ENCODE data around the gene ADARB2. TPM values are rescaled to one million over a fixed set of nuclear protein-coding genes. Genes with fewer than 3 reads are reported as not detected.

The ADARB2 gene
- total RNA-seq, 1 donor from 2014 or later, result 0.11 TPM

DNA sequence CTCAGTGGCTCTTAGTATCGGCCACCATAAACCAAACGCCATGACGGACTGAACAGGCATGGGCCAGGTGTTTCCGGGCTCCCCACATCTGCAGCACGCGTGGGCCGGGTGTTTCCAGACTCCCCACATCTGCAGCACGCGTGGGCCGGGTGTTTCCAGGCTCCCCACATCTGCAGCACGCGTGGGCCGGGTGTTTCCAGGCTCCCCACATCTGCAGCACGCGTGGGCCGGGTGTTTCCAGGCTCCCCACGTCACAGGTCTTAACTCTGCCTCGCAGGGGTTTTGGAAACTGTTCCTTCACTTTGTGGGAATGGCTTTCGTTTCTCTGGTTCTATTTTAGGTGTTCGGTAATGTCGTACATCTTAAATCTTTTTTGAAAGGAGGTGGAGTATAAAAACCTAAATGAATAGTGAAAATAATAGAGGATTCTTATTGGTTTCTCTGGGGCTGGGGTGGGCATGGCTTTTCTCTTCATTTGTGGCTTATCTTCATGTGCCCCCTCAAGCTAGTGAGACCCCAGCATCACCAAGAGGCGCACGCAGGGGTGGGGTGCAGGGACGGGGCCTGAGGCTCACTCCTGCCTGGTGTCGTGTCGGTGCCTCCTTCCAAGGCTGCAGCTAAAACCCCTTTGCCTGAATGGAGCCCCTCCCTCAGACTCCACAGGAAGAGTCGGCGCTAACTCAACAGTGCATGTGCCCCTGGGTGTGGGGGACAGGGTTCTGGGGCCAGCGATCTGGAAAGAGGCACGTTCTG is 554.9 kb downstream of the ADARB2 start:
- H3K9me3 ChIP-seq (replicated peaks), result no peaks in the 10 kb centered on the region
- DNase-seq, result no peak
- H3K27me3 ChIP-seq (ENCODE audit: low read depth), result peaks cover 75% of the 10 kb centered on the region
- no peak overlapping the region for H3K4me3 ChIP-seq
- no peak overlapping the region for H3K27ac ChIP-seq (replicated peaks)
- intact Hi-C loops (cut with micrococcal nuclease), result no loop called here
- H3K4me1 ChIP-seq, result no peaks in the 10 kb centered on the region
- H3K36me3 ChIP-seq, result no peaks in the 10 kb centered on the region
- TF ChIP-seq, protein P1, sequence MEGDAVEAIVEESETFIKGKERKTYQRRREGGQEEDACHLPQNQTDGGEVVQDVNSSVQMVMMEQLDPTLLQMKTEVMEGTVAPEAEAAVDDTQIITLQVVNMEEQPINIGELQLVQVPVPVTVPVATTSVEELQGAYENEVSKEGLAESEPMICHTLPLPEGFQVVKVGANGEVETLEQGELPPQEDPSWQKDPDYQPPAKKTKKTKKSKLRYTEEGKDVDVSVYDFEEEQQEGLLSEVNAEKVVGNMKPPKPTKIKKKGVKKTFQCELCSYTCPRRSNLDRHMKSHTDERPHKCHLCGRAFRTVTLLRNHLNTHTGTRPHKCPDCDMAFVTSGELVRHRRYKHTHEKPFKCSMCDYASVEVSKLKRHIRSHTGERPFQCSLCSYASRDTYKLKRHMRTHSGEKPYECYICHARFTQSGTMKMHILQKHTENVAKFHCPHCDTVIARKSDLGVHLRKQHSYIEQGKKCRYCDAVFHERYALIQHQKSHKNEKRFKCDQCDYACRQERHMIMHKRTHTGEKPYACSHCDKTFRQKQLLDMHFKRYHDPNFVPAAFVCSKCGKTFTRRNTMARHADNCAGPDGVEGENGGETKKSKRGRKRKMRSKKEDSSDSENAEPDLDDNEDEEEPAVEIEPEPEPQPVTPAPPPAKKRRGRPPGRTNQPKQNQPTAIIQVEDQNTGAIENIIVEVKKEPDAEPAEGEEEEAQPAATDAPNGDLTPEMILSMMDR (IDR thresholded peaks at IDR 0.05; ENCODE audit: borderline replicate concordance), result no peak

DNA sequence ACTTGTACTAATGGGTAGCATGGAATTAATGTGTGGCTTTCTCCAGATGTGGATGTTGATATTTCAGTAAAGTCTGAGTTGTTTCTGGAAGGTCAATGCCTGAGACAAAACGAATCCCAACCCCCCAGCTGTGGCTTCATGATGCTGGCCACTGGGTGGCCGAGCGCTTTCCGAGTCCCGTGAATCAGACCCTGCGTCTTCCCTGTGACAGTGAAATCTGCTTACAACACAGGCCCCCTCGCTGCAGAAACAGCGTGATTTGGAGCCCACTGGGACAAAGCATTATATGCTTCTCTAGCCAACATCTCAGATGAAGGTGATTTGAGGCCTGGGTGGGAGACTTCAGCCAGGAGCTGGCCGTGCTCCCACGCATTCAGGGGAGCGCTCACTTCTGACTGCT is 556.5 kb downstream of the ADARB2 start:
- no peak for DNase-seq
- Histone ChIP-seq H3K36me3 (no peaks in the 10 kb centered on the region), H3K4me3 (no peak overlapping the region), H3K4me1 (no peaks in the 10 kb centered on the region), H3K27ac (replicated peaks) (no peak overlapping the region), H3K9me3 (replicated peaks) (no peaks in the 10 kb centered on the region), H3K27me3 (ENCODE audit: low read depth) (peaks cover 59% of the 10 kb centered on the region)
- TF ChIP-seq, protein P1 (IDR thresholded peaks at IDR 0.05; ENCODE audit: borderline replicate concordance), result no peak
- intact Hi-C loops (cut with micrococcal nuclease), result no loop called here

DNA sequence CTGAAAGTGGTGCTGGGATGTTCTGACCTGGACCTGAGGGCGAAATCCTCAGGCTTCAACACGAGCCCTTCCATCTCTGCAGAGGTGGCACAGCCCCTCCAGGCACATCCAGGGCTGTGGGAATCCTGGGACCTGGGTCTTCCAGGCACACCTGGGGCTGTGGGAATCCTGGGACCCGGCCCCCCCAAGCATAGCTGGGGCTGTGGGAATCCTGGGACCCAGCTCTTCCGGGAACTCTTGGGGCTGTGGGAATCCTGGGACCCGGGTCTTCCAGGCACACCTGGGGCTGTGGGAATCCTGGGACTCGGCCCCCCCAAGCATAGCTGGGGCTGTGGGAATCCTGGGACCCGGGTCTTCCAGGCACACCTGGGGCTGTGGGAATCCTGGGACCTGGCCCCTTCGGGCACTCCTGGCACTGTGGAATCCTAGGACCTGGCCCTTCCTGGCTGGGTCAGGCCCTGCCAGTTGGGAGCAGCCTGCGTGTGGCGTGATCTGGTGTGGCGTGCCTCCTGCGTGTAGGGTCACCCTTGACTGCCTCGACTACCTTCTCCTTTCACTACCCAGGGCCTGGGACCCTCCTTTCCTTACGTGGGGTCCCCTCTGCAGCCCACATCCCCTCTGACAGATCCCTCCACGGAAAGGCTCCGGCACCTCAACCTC is 557.1 kb downstream of the ADARB2 start:
- TF ChIP-seq, protein P1 (IDR thresholded peaks at IDR 0.05; ENCODE audit: borderline replicate concordance), result no peak
- Histone ChIP-seq H3K36me3 (no peaks in the 10 kb centered on the region), H3K4me1 (no peaks in the 10 kb centered on the region), H3K27me3 (ENCODE audit: low read depth) (peaks cover 53% of the 10 kb centered on the region), H3K27ac (replicated peaks) (no peak overlapping the region), H3K4me3 (no peak overlapping the region), H3K9me3 (replicated peaks) (no peaks in the 10 kb centered on the region)
- intact Hi-C loops (cut with micrococcal nuclease), result no loop called here
- no peak for DNase-seq

DNA sequence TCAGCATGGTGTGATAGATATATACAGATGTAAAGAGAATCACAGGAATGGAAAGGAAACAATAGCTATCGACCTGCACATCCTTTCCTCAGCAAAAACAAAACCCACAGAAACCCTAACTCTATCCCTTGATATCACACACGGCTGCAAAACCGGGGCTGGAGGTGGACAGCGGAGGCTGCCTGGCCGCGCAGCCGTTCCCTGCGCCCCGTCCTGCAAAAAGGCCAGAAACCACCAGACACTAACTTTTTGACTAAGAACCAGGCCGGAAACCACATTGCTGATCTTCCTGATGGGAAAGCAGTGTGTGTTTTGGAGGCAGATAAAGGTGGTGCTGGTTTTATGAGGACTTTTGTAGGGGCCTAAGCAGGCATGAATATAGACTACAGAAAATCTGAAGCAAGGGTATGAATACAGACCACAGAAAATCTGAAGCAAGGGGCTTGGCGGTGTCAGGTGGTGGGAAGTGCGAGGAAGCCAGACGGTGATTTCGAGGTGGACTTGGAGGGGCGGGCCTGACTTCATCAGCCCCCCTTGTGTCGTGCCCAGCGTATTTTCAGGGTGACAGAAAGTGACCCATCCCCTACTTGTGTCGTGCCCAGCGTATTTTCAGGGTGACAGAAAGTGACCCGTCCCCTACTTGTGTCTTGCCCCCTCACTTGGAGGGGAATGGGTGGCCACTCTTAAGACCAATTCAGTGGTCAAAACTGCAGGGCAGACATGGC is 557.8 kb downstream of the ADARB2 start:
- Histone ChIP-seq H3K9me3 (replicated peaks) (no peaks in the 10 kb centered on the region), H3K36me3 (no peaks in the 10 kb centered on the region), H3K4me3 (no peak overlapping the region), H3K27me3 (ENCODE audit: low read depth) (peaks cover 46% of the 10 kb centered on the region), H3K4me1 (no peaks in the 10 kb centered on the region), H3K27ac (replicated peaks) (no peak overlapping the region)
- TF ChIP-seq, protein P1 (IDR thresholded peaks at IDR 0.05; ENCODE audit: borderline replicate concordance), result no peak
- intact Hi-C loops (cut with micrococcal nuclease), result no loop called here
- DNase-seq, result no peak

DNA sequence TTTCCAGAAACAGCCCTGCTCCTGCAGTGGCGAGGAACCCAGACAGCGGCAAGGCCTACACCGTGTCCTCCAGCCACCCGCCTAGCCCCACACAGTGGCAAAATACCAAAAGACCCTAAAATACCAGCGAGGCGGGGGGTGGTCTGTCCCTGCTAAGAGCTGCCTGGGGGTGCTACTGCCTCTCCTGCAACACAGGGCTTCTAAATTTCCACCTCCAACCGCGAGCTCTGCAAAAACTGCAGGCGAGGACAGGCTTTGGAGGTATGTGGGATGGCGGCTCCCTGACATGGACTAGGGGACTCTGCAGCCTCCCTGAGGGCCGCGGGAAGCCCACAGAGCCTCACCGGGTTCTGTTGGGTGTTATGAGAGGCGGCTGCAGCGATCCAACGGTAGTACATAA is 558.8 kb downstream of the ADARB2 start:
- Histone ChIP-seq H3K27ac (replicated peaks) (no peak overlapping the region), H3K36me3 (no peaks in the 10 kb centered on the region), H3K4me3 (no peak overlapping the region), H3K27me3 (ENCODE audit: low read depth) (peaks cover 46% of the 10 kb centered on the region), H3K9me3 (replicated peaks) (no peaks in the 10 kb centered on the region), H3K4me1 (no peaks in the 10 kb centered on the region)
- intact Hi-C loops (cut with micrococcal nuclease), result no loop called here
- no peak for DNase-seq
- TF ChIP-seq, protein P1 (IDR thresholded peaks at IDR 0.05; ENCODE audit: borderline replicate concordance), result no peak

Data from left ventricle myocardium inferior (tissue), 1 donor.